ENCODE results near the gene IP6K3. TPM values are rescaled to one million over a fixed set of nuclear protein-coding genes. Genes with fewer than 3 reads are reported as not detected.

Gene IP6K3
- total RNA-seq, 1 experiment from 2014 or later = not detected

- no TSS peak for BruUV-seq (replicated peaks)
- intact Hi-C loops (cut with micrococcal nuclease; ENCODE audit: unreplicated experiment) = no loop called here
- ATAC-seq = no peak
Measured at GRCh38 chr6:33731751-33732282, 14.9 kb downstream of the IP6K3 start.

GRCh38 chr6:33731035-33731434 is 15.7 kb downstream of the IP6K3 start:
- intact Hi-C loops (cut with micrococcal nuclease; ENCODE audit: unreplicated experiment) = no loop called here
- DNase-seq (ENCODE audit: low read depth, low spot score) = no peak

More at GRCh38 chr6:33731751-33732282, 14.9 kb downstream of the IP6K3 start:
- POLR2A ChIA-PET = no interaction called here
- CTCF ChIA-PET = no interaction called here
- H3K36me3 ChIP-seq (ENCODE audit: control insufficient read depth, insufficient read depth, low read length) = no peaks in the 10 kb centered on the region
- in situ Hi-C loops (cut with HindIII; ENCODE audit: low pct_unique_long_range_greater_than_20kb, low sequenced_read_pairs) = no loop called here
- H3K4me3 ChIP-seq (ENCODE audit: low read depth in 2 of 2, low read length in 2 of 2) = no peak overlapping the region
- TF ChIP-seq POLR2AphosphoS5 (IDR thresholded peaks at IDR 0.05; ENCODE audit: low read depth, low read length) (no peak), SIN3A (IDR thresholded peaks at IDR 0.05; ENCODE audit: borderline replicate concordance, insufficient read depth, low read depth, low read length) (no peak), TCF7L2 (IDR thresholded peaks at IDR 0.05; ENCODE audit: low read depth, low read length) (no peak), CTCF (IDR thresholded peaks at IDR 0.05) (no peak), REST (IDR thresholded peaks at IDR 0.05; ENCODE audit: insufficient read depth in 1 of 2, low read depth in 2 of 2, low read length in 1 of 2) (no peak)
- H3K9me3 ChIP-seq (ENCODE audit: control insufficient read depth, insufficient read depth, low read depth, low read length) = no peaks in the 10 kb centered on the region
- no peaks in the 10 kb centered on the region for H3K27me3 ChIP-seq (ENCODE audit: control insufficient read depth, insufficient read depth, low read length)
- no peak overlapping the region for H3K27ac ChIP-seq (ENCODE audit: low read length)
- no peaks in the 10 kb centered on the region for H3K4me1 ChIP-seq (ENCODE audit: control insufficient read depth, insufficient read depth, low read length)
- DNase-seq (ENCODE audit: low read depth, low spot score) = no peak

More at GRCh38 chr6:33731035-33731434, 15.7 kb downstream of the IP6K3 start:
- no peak overlapping the region for H3K27ac ChIP-seq (ENCODE audit: low read length)
- H3K4me3 ChIP-seq (ENCODE audit: low read depth in 2 of 2, low read length in 2 of 2) = no peak overlapping the region
- no peaks in the 10 kb centered on the region for H3K9me3 ChIP-seq (ENCODE audit: control insufficient read depth, insufficient read depth, low read depth, low read length)
- ATAC-seq = 0 out of 2 replicates have a peak, but pooled peaks have one; percentile 14
- in situ Hi-C loops (cut with HindIII; ENCODE audit: low pct_unique_long_range_greater_than_20kb, low sequenced_read_pairs) = no loop called here
- POLR2A ChIA-PET = no interaction called here
- H3K27me3 ChIP-seq (ENCODE audit: control insufficient read depth, insufficient read depth, low read length) = no peaks in the 10 kb centered on the region
- CTCF ChIA-PET = no interaction called here
- no peaks in the 10 kb centered on the region for H3K36me3 ChIP-seq (ENCODE audit: control insufficient read depth, insufficient read depth, low read length)
- no TSS peak for BruUV-seq (replicated peaks)
- no peaks in the 10 kb centered on the region for H3K4me1 ChIP-seq (ENCODE audit: control insufficient read depth, insufficient read depth, low read length)
- TF ChIP-seq POLR2AphosphoS5 (IDR thresholded peaks at IDR 0.05; ENCODE audit: low read depth, low read length) (no peak), CTCF (IDR thresholded peaks at IDR 0.05) (no peak), REST (IDR thresholded peaks at IDR 0.05; ENCODE audit: insufficient read depth in 1 of 2, low read depth in 2 of 2, low read length in 1 of 2) (no peak), SIN3A (IDR thresholded peaks at IDR 0.05; ENCODE audit: borderline replicate concordance, insufficient read depth, low read depth, low read length) (no peak)

Measured in Panc1 (cell line).